Dermis blood vessel endothelial cell (primary cell): ENCODE measurements around the gene OTUB2. TPM values are rescaled to one million over a fixed set of nuclear protein-coding genes. Genes with fewer than 3 reads are reported as not detected.

ENCODE experiments used
- DNase-seq: peaks from one replicate; pipeline ENCODE4 v3.0.0; 2010
- total RNA-seq: library from RNA; depleted of rRNA; stranded (reverse); fragments of >200 nt; gene quantifications from 2 replicates; pipeline ENCODE4 v1.2.3, GENCODE V29; 2014

OTUB2 gene
- total RNA-seq = 0.68 and 0.84 TPM in 2 replicates

DNA sequence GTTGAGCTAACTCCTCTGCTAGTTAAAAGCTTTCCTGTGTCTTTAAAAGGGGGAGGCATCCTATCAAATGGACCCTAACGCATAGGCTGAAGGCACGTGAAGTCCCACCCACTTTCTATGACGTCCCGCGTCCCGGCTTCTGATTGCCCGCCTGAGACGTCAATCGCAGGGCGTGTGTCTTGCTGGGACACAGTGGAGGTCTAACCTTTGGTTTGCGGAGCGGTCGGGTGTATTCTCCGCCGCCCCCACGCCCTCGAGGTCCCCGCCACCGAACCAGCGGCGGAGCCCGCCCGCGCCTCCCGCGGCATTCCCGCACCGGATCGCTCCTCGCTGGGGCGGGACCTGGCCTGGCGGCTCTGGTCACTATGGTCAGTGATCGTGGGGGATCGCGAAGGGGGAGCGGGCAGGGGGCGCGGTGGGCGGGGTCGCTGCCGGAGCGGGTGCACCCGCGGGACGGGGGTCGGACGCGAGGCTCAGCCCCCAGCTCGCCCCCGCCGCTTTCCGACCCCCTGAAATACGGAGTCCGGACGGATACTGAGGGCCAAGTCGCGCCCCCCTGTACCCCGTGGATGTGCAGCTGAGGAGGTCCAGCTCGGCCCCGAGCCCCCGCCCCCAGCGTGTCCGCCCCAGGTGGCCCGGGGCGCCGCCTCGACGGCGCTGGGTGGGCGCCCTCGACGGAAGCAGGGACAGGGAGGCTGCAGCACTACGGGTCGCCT, at the start of gene OTUB2:
TSS of gene OTUB2 (plus strand) at position 168 of the 716 bp plus-strand sequence. CDS start at position 366, 198 bp downstream.
- peak; percentile 99 for DNase-seq

GRCh38 chr14:93976477-93977057, 49.6 kb upstream of the OTUB2 start, which contains the start of gene ASB2:
Gene ASB2 (minus strand): TSS chr14:93976570. CDS start chr14:93964539, 12,031 bp downstream.
- no peak for DNase-seq

DNA sequence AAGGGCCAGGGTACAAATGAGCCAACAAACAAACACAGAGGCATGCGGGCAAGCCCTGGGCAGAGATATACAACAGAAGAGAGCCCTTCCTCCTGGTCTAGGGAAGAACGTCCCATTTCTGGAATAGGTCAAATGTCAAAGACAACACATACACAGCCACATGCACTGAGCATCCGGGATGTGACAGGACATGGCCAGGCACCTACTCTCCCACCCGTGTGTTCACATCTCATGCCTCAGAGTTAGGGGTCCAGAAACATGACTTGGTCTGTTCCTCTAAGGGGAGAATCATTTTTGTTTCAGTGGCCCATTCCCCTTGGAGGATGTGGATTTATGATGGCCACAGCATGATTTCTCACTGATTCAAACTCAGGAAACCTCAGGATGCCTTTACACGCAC, 49.0 kb upstream of the OTUB2 start:
- no peak for DNase-seq

DNA sequence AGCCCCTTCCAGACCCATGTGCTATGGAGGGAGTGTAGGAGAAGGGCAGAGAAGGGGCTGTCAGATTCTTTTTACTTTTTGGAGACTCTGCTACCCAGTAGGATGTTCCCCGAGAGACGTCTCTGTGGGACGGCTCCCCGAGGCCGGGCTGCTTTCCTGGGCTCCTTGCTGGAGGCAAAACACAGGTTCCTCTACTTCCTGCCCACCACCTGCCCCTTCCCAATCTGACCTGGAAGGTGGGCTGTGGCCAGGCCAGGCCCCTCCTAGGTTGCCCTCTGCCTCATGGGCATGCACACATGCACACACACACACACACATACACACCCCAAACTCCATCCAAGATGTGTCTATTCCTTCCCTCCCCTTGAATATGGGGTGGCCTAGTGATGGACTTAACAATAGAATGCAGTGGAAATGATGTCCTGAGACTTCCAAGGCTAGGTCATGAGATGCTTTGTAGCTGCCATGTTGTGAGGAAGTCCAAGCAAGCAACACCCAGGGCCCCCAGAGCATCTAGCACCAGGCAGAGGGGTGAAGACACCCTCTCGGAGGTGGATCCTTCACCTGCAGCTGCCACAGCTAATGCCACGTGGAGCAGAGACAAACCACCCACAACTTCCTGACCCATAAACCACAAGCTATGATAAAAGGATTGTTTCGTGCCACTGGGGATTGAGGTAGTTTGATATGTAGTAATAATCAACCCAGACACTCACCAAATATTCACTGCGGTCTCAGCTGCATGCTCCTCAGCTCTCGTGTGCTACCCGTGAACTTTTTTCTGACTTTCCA, 48.2 kb upstream of the OTUB2 start:
- DNase-seq = no peak

DNA sequence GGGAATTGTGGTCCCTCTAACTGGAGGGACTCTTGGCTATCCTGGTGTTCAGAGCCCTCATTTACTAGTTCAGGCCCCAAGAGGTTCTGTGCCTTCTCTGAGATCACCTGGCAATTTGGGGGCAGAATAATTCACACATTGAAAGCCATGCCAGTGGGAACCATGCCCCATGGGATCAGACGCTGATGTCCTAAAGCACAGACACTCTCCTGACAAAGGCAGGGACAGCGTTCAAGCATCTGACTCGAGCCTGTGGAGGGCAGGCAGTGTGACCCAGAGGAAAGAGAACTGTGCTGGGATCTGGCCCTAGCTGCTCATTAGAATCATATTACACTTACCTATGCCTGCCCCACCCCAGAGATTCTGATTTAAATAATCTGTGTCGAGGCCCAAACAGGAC, 47.4 kb upstream of the OTUB2 start:
- DNase-seq = no peak

DNA sequence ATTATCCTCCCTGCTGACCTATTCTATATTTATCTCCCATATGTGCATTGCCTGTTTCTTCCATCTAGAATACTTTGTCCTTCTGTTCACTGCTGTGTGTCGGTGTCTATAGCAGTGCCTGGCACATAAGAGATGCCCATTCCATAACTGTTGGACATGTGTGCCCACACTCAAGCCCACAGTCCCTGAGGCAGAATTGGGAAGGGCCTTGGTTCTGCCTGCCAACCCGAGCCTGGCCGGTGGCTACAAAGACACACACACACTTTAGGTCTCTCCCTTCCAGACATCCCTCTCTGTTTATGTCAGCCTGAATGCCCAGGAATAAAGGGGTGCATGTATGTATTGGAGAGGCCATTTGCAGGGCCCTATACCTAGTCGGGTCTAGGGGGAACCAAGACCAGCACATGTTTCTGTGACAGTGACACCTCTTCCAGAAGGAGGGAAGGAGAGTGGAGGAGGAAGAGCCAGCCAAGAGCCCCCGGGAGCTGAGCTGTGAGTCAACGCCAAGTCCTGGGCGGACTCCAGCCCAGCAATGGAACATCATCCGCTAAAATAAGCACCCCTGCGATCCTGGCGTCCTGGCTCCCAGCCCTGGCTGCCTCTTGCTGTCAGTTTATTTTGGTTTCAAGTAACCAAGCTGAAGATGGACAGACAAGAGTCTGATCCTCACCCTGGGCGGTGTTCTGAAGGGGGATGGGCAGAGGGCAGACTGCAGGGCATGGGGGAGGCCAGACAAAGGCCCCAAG, 45.5 kb upstream of the OTUB2 start:
- no peak for DNase-seq

DNA sequence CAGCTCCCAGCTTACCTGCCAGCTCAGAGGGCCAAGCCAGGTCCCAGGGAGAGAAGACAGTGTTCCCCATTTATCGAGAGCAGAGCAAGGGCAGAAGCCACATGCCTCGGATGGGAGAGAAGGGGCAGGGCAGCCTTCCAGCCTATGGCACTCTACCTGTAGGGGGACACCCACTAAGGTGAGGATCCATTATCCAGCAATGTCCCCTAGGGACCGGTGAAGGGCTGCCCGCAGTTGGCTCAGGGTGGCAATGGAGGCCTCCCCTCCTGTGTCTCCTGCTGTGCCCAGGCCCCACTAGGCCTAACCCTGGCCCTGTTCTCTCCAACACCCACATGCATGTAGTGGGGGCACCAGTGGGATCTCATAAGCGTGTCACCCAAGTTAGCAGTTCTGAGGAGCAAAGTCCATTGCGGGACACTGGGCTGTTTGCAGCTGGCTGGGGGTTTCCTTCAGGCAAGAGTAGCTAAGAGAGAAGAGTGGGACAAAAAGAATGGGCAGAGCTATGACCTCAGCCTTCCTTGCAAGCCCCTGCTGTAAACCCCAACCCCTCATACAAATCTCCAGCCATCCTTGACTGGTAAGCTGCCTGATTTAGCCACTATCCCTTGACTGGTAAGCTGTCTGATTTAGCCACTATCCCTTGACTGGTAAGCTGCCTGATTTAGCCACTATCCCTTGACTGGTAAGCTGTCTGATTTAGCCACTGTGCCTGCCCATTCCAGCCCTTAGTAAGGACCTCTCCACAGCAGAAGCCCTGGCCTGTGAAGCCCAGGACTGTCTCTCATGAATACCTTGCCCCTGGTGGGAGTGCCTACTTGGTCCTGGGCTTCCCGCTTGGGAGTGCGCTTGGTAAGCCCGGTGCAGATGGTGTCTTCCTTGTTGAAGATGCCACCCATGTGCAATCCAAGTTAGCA, 44.6 kb upstream of the OTUB2 start:
- DNase-seq = no peak

GRCh38 chr14:93982230-93983007, 43.7 kb upstream of the OTUB2 start:
- DNase-seq = no peak

DNA sequence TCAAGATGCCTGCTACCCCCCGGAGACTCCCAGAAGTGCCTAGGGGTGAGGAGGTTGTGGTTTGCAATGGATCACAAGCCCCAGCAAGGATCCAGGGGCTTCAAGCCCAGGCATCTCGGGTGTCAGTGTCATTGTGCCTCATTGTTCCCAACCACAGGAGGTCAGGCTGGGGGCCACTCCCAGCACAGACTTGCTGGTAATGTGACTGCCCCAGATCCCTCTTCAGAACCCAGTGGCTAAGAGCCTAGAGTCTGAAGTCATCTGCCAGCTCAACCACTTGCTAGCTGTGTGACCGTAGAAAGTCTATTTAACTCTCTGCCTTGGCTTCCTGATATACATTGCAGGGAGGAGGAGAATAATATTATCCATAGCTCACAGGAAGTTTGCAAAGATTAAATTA, 42.1 kb upstream of the OTUB2 start:
- DNase-seq = no peak

DNA sequence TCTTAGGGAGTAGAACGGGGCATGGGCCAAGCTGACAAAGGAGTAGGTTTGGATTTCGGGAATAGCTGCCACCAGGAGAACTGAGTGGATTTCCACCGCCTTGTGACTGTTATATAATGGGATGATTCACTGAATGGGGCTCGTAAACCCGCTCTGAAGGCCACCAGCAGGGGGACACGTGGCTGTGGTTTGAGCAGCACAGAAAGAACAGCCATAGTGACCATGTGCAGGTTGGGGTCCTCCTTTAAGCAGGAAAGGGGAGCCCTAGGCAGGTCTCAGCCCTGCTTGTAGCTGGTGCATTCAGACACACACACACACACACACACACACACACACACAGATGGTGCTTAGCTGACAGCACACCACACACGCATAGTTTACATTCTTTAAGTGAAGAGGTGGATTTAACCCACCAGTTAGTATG, 41.1 kb upstream of the OTUB2 start:
- DNase-seq = peak; percentile 49

DNA sequence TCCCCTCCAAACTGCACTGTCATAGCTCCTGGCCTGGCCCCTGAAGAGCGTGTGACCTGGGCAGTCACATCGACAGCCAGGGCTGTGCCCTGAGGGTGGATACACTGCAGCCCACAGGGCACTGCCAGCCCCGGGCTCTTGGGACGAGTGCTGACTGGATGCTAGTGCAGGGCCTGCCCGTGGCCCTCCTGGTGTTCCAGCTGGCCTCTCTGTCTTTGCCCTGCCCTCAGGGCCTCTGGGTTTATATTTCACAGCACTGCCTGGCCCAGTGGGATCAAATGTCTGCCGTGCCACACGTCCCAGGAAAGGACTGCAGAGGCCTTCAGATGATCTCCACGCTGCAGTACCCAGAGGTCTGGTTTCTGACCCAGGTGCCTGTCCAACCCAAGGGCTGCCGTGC, 39.2 kb upstream of the OTUB2 start:
- DNase-seq = no peak

DNA sequence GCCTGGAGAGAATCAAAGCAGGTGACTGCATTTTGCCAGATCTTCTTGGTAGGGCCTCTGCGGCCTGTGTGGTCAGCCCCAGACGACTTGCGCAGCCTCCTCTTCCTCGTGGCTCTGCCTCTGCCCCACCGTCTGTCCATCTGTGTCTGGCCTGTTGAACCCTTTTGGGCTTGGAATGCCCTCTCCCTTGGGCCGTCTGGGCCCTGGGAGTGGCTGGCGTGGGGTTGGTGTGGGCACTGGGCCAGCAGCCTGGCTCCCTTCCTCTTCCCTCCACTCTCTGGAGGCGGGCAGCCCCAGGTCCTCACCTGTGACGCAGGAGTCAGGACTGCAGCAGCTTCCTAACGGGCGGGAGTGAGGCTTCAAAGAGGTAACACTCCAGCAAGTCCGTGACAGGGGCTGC, 38.8 kb upstream of the OTUB2 start:
- DNase-seq = no peak

GRCh38 chr14:93987815-93988476, 38.2 kb upstream of the OTUB2 start:
- DNase-seq = no peak

DNA sequence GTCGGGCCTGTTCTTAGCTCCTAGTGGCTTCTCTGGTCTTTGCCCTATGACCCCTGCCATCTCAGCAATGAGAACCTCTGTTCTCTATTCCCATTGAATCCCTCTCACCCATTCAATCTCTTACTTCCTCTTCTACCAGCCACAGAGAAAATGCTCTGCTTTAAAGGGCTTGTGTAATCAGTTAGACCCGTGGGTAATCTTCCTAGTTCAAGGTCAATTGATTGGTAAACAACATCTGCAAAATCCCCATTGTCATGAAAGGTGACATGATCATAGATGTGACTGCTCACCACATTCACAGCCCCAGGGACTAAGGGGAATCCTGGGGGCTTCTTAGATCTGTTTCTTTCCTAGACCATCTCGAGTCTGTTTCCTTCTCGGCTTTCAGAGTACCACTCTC, 36.2 kb upstream of the OTUB2 start:
- no peak for DNase-seq

- DNase-seq = no peak
Measured at GRCh38 chr14:93991212-93991611, 34.9 kb upstream of the OTUB2 start.

- DNase-seq = no peak
Measured at GRCh38 chr14:93991649-93992048, 34.5 kb upstream of the OTUB2 start.

DNA sequence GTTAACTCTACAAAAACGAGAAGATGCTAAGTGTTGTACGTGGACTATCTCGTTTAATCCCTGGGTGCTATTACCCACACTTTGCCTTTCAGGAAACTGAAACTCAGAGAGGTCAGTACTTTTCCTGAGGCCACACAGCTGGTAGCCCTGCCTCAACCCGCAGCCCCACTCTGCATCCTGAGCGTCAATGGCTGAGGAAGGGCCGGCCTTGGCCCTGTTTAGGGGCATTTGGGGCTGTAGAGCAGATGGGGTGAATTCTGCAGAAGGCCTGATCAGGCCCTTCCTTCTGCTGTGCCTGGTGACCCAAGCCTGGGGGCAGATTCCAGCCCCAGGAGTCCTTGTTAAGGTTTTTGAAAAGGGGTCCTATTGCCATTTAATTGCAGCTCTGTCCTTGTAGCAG, 32.8 kb upstream of the OTUB2 start:
- DNase-seq = no peak

DNA sequence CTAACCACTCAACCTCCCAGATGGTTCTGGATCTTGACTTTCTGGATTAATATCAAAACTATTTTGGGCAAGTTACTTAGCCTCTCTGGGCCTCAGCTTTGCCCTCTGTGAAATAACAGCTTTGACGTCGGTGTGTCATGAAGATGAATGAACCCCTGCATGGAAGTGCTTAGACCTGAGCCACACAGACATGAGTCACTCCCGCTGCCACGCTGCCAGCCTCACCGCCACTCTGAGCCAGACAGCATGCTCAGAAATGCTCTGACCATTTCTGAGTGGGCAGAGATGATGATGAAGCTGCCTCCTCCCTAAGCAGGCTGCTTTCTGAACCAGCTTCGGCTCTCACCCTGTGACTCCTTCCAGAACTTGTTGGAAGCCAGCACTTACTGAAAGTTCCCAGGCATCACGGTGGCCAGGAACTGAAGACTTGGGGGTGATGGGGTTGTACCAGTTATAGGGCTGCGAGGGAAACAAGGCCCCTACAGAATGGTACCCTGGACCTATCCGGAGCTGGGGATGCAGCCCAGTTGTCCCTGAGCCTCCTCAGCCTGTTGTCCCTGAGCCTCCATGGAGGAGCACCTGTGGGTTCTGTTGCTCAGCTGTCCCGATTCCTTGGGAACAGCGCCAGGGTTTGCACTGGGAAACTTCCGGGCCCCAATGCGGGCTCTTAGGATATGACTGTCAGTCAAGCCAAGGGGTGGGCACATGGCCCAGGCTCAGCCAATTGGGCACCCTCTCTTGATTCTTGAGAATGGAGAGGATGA, 31.0 kb upstream of the OTUB2 start:
- DNase-seq = no peak

- DNase-seq = no peak
Measured at GRCh38 chr14:93996130-93996695, 29.9 kb upstream of the OTUB2 start.
